Peyer's patch (tissue), 4 donors: ENCODE results near the gene MEG3. TPM values are rescaled to one million over a fixed set of nuclear protein-coding genes. Genes with fewer than 3 reads are reported as not detected.

ENCODE experiments used
- DNase-seq, 3 donors: peaks; one replicate each; pipeline ENCODE4 v3.0.0-alpha.2; 2017 to 2019
- H3K27ac ChIP-seq, 4 donors: fragments of 200-600 bp; sonication (generic); one replicate each; pipeline ENCODE4 v1.5.1; 2016 to 2019
- H3K27me3 ChIP-seq, 2 donors: fragments of 200-600 bp; sonication (generic); one replicate each; pipeline ENCODE4 v1.5.1; 2019
- H3K36me3 ChIP-seq, 3 donors: fragments of 200-600 bp; sonication (generic); one replicate each; pipeline ENCODE4 v1.5.1; 2016 to 2019
- H3K4me1 ChIP-seq, 4 donors: fragments of 200-600 bp; sonication (generic); one replicate each; pipeline ENCODE4 v1.5.1; 2016 to 2019
- H3K4me3 ChIP-seq, 4 donors: fragments of 200-600 bp; sonication (generic); 1 replicate in 3 of 4; 2 replicates in 1 of 4; pipeline ENCODE4 v1.5.1; 2016 to 2019; ENCODE audit warnings: mild to moderate bottlenecking in 1 of 4
- H3K9me3 ChIP-seq, 4 donors: fragments of 200-600 bp; sonication (generic); one replicate each; pipeline ENCODE4 v1.5.1; 2016 to 2019; ENCODE audit warnings: mild to moderate bottlenecking in 1 of 4
- POLR2A ChIP-seq, 2 donors: fragments of 450-650 bp; IDR thresholded peaks; one replicate each; pipeline ENCODE4 v1.5.1; 2017; ENCODE audit warnings: antibody characterized with exemption in 2 of 2, mild to moderate bottlenecking in 2 of 2, moderate library complexity in 2 of 2
- total RNA-seq, 4 donors: library from RNA; depleted of rRNA; stranded (reverse); fragments of >200 nt; gene quantifications; one replicate each; pipeline ENCODE4 v1.1.0, GENCODE V29; 2016
- TF ChIP-seq, protein P1 (sequence below), 6 experiments: fragments of 450-650 bp in 4 of 6; fragments of 200-600 bp in 2 of 6; sonication (generic) in 1 of 6; IDR thresholded peaks; one replicate each; pipeline ENCODE4 v1.5.1; 2017 to 2019; ENCODE audit warnings: antibody characterized with exemption in 6 of 6, mild to moderate bottlenecking in 3 of 6, moderate library complexity in 1 of 6

The MEG3 gene
- total RNA-seq, 4 donors from 2014 or later, result 5.8 to 135 (median 33.8) TPM

DNA sequence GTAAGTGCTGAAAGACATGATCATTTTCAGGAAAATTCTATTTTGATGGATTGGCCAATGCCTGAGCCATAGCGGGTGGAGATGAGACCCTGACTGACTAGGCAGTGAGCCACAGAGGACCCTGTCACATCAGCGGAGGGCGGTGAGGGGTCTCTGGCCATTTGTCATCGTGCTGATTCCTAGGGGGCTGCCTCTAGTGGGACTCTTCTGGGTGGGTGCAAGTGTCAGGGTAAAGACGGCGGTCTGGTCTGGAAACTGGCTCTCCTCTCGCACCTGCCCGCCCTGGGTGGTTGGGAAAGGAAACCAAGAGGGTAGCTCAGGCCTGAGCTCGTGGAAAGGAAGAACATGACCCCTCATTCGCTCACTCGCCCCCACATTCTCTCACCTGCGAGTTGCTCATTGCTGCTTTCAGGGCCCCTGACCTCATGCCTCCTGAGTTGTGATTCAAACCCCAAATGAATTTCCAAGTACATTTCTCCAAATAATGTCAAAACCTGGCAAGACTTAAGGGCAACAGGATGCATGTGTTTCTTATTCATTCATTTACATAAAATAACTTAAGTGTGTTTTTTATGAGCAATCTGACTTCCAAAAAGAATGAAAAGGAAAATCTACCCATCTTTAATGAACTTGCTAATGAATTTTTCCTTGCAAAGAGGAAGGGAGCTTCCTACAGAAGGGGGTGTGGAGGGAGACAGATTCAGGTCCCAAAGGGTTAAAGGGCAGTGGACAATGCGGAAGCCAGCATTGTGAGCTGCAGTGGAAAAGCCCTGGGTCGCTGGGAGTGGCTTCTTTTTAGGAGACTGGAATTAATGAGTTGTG is 12.8 kb downstream of the MEG3 start:
- H3K36me3 ChIP-seq, result no peaks in the 10 kb centered on the region
- TF ChIP-seq POLR2A (IDR thresholded peaks at IDR 0.05), result no peak
- TF ChIP-seq, protein P1, sequence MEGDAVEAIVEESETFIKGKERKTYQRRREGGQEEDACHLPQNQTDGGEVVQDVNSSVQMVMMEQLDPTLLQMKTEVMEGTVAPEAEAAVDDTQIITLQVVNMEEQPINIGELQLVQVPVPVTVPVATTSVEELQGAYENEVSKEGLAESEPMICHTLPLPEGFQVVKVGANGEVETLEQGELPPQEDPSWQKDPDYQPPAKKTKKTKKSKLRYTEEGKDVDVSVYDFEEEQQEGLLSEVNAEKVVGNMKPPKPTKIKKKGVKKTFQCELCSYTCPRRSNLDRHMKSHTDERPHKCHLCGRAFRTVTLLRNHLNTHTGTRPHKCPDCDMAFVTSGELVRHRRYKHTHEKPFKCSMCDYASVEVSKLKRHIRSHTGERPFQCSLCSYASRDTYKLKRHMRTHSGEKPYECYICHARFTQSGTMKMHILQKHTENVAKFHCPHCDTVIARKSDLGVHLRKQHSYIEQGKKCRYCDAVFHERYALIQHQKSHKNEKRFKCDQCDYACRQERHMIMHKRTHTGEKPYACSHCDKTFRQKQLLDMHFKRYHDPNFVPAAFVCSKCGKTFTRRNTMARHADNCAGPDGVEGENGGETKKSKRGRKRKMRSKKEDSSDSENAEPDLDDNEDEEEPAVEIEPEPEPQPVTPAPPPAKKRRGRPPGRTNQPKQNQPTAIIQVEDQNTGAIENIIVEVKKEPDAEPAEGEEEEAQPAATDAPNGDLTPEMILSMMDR (IDR thresholded peaks at IDR 0.05), result no peak
- no peaks in the 10 kb centered on the region for H3K9me3 ChIP-seq
- H3K4me3 ChIP-seq, result no peak overlapping the region
- peak in 1 of 3 donors; percentile 15 for DNase-seq
- H3K27me3 ChIP-seq, result no peaks in the 10 kb centered on the region
- no peak overlapping the region for H3K27ac ChIP-seq
- no peaks in the 10 kb centered on the region for H3K4me1 ChIP-seq

DNA sequence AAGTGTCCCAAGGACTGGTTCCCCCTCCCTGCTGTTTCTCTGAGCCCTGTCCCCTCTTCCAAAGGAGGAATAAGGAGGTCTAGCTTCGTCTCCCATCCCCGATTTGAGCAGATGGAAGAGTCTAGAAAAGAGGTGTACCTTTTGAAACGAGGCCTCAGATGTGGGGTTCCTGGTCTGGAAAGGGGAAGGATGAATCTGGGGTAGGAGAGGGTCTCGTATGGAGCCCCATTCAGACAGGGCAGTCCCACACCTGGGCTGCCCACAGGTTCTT is 13.3 kb downstream of the MEG3 start:
- no peaks in the 10 kb centered on the region for H3K27me3 ChIP-seq
- H3K9me3 ChIP-seq, result no peaks in the 10 kb centered on the region
- H3K36me3 ChIP-seq, result no peaks in the 10 kb centered on the region
- TF ChIP-seq POLR2A (IDR thresholded peaks at IDR 0.05), result no peak
- TF ChIP-seq, protein P1 (IDR thresholded peaks at IDR 0.05), result no peak
- no peak for DNase-seq
- H3K27ac ChIP-seq, result no peak overlapping the region
- no peak overlapping the region for H3K4me3 ChIP-seq
- no peaks in the 10 kb centered on the region for H3K4me1 ChIP-seq

DNA sequence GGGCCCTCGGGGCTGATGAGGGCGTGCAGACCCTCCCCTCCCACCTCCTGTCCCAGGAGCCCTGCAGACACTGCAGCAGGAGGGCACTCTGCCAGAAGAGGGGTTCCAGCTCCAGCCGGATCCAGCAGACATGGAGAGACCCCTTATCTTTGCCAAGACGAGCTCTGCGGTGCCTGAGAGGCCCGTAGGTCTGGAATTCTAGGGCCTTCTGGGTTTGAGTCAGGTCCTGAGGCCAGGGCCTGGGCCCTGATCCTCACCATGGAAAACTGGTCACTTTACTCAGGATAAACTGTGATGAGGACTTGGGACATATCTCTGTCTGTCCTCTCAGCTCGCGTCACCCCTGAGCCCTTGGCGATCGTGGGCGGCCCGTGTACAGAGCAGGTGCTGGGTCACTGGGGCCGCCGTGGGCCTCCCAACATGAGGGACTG is 13.8 kb downstream of the MEG3 start:
- Histone ChIP-seq H3K4me1 (no peaks in the 10 kb centered on the region), H3K27ac (no peak overlapping the region), H3K27me3 (no peaks in the 10 kb centered on the region), H3K4me3 (no peak overlapping the region), H3K36me3 (no peaks in the 10 kb centered on the region), H3K9me3 (no peaks in the 10 kb centered on the region)
- no peak for TF ChIP-seq POLR2A (IDR thresholded peaks at IDR 0.05)
- TF ChIP-seq, protein P1 (IDR thresholded peaks at IDR 0.05), result no peak
- peak in 1 of 3 donors; percentile 38 for DNase-seq

DNA sequence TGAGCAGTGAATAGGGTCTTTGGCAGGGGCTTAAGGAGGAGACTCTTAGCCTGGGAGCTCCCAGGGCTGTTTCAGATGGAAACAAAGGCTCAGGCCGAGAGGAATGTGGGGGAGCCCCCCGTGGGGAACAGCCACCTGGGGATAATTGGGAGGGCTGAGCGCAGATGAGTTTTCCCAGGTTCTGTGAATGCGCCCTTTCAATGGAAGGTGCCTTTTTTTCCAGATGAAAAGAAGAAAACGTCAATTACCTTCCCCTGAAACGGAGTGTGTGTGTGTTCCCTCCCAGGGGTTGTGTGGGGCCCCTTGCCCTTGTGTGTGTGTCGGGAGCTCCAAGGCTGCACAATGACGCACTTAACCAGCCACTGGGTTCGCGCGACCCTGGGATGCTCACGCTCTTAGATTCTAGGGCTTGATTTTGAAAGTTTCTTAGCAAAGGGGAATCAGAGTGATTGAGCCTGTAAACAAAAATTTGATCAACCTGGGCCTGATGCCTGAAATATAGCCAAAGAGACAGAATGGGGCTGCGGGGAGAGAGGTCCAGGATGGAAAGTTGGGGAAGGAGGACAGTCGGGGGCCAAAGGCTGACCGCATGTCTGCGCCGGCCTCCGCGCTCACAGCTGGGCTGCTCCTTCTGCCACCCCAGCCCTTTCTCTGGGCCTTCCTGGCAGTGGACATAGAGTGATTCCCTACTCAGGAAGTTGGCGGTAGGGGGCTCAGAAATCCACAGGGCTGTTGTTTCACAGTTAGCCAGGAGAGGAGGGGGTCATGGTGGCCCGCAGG is 14.6 kb downstream of the MEG3 start:
- Histone ChIP-seq H3K36me3 (no peaks in the 10 kb centered on the region), H3K4me3 (no peak overlapping the region), H3K9me3 (no peaks in the 10 kb centered on the region), H3K27ac (no peak overlapping the region), H3K4me1 (no peaks in the 10 kb centered on the region), H3K27me3 (no peaks in the 10 kb centered on the region)
- DNase-seq, result peak in 1 of 3 donors; percentile 14
- no peak for TF ChIP-seq POLR2A (IDR thresholded peaks at IDR 0.05)
- TF ChIP-seq, protein P1 (IDR thresholded peaks at IDR 0.05), result no peak

DNA sequence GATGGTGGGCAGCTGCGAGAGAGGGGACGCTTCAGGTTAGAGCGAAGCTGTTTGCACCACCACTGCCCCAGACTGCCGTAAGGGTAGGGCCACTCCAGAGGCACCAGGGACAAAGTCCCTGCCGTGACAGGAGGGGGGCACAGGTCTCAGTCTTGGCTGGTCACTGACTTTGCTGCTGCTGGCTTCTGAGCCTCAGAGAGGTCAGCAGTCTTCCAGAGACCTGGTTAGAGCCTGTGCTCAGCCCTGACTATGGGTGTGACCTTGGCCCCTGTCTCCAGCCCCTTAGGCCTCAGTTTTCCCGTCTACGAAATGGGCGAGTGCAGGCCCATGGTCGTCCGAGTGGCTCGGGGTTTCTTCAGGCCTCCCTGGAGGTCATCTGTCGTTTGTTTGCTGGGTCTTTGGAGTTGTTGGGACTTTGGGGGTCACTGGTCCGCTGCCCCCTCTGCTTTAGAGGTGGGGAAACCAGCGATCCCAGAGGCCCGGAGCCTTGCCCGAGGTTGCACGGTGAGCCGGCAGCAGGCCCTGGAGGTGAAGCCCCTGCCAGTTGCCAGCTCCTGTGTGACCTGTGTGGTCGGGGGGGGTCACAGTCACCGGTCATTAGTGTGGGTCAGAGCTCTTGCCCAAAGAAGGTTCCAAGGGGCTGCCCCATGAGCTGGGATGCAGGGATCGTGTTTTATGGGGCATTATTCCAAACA is 15.3 kb downstream of the MEG3 start:
- no peaks in the 10 kb centered on the region for H3K36me3 ChIP-seq
- DNase-seq, result peak in 1 of 3 donors; percentile 33
- no peaks in the 10 kb centered on the region for H3K9me3 ChIP-seq
- TF ChIP-seq POLR2A (IDR thresholded peaks at IDR 0.05), result no peak
- no peaks in the 10 kb centered on the region for H3K27me3 ChIP-seq
- no peak overlapping the region for H3K4me3 ChIP-seq
- no peak overlapping the region for H3K27ac ChIP-seq
- no peaks in the 10 kb centered on the region for H3K4me1 ChIP-seq
